H1 (cell line): ENCODE data around the gene TOMM40. TPM values are rescaled to one million over a fixed set of nuclear protein-coding genes. Genes with fewer than 3 reads are reported as not detected.
"Not testable (repeated sequence)": the region's sequence is repeated elsewhere in the genome, so short reads cannot be mapped to it uniquely, and the experiment has no call there.

Source experiments
- CTCF ChIA-PET: fragments of 300-600 bp; sonication (Branson Sonifier 250); formaldehyde crosslinking; loops from one replicate; lab custom pipeline; 2021; ENCODE audit not compliant: partially characterized antibody; lab: Charles Lee
- POLR2A ChIA-PET: fragments of 300-600 bp; sonication (Branson Sonifier 250); formaldehyde crosslinking; loops from one replicate; lab custom pipeline; 2021; ENCODE audit warnings: inconsistent platforms; ENCODE audit not compliant: partially characterized antibody; lab: Charles Lee
- DNase-seq, 2 experiments: peaks; one replicate each; pipeline versions ENCODE4 v3.0.0 to v3.0.0-alpha.2; 2010 to 2022; ENCODE audit warnings: low spot score in 2 of 2, low read depth in 1 of 2, mixed read lengths in 1 of 2
- FAIRE-seq: peaks from 2 replicates; lab custom pipeline; 2011; peaks lifted over from hg19 to GRCh38; lab: Jason Lieb, UNC
- H2AFZ ChIP-seq: 2 replicates; pipeline ENCODE4 v1.8.1; 2012; ENCODE audit warnings: low read length, inconsistent platforms
- H2AK5ac ChIP-seq: 2 replicates; pipeline ENCODE4 v1.6.1; 2013; ENCODE audit warnings: low read depth, low read length
- H2BK120ac ChIP-seq: replicated peaks from 2 replicates; pipeline ENCODE3; 2013; ENCODE audit warnings: low read depth, low read length, inconsistent platforms
- H2BK12ac ChIP-seq: 2 replicates; pipeline ENCODE4 v1.6.1; 2013; ENCODE audit warnings: low read depth, low read length
- H2BK15ac ChIP-seq: 2 replicates; pipeline ENCODE4 v1.6.1; 2013; ENCODE audit warnings: low read length
- H2BK20ac ChIP-seq: 2 replicates; pipeline ENCODE4 v1.6.1; 2013; ENCODE audit warnings: low read length
- H2BK5ac ChIP-seq: 2 replicates; pipeline ENCODE4 v1.6.1; 2013; ENCODE audit warnings: low read depth, low read length
- H3K14ac ChIP-seq: 2 replicates; pipeline ENCODE4 v1.6.1; 2013; ENCODE audit warnings: inconsistent platforms; ENCODE audit not compliant: insufficient read length
- H3K18ac ChIP-seq: 2 replicates; pipeline ENCODE4 v1.6.1; 2013; ENCODE audit warnings: low read length; ENCODE audit errors: extremely low read depth
- H3K23ac ChIP-seq: 2 replicates; pipeline ENCODE4 v1.6.1; 2013; ENCODE audit warnings: inconsistent platforms; ENCODE audit not compliant: insufficient read length
- H3K23me2 ChIP-seq: 2 replicates; pipeline ENCODE4 v1.6.1; 2013; ENCODE audit warnings: low read depth, low read length
- H3K27ac ChIP-seq: 2 replicates; pipeline ENCODE4 v1.6.1; 2011; ENCODE audit warnings: low read depth, low read length, inconsistent platforms
- H3K27me3 ChIP-seq, 4 experiments: replicated peaks in 1 of 4; 1 replicate in 1 of 4; 2 replicates in 3 of 4; pipeline versions ENCODE4 v1.6.1 to v1.8.1; 2011 to 2013; ENCODE audit warnings: low read length in 3 of 4, mild to moderate bottlenecking in 3 of 4, inconsistent platforms in 2 of 4, mixed read lengths in 2 of 4, moderate library complexity in 1 of 4; ENCODE audit not compliant: control insufficient read depth in 3 of 4, insufficient read depth in 3 of 4; ENCODE audit errors: extremely low read depth in 1 of 4
- H3K36me3 ChIP-seq, 4 experiments: 2 replicates each; pipeline versions ENCODE4 v1.6.1 to v1.8.1; 2011 to 2013; ENCODE audit warnings: mild to moderate bottlenecking in 4 of 4, low read length in 3 of 4, moderate library complexity in 2 of 4, control low read depth in 1 of 4, inconsistent platforms in 1 of 4; ENCODE audit not compliant: insufficient read depth in 4 of 4, control insufficient read depth in 2 of 4
- H3K4ac ChIP-seq: replicated peaks from 2 replicates; pipeline ENCODE3; 2013; ENCODE audit warnings: low read length, low read depth, mixed read lengths, inconsistent platforms; ENCODE audit not compliant: insufficient read length
- H3K4me1 ChIP-seq, 4 experiments: replicated peaks in 1 of 4; 1 replicate in 1 of 4; 2 replicates in 3 of 4; pipeline versions ENCODE4 v1.6.1 to v1.8.1; 2011 to 2013; ENCODE audit warnings: low read length in 3 of 4, inconsistent platforms in 2 of 4, mixed read lengths in 1 of 4; ENCODE audit not compliant: insufficient read depth in 4 of 4, control insufficient read depth in 3 of 4
- H3K4me2 ChIP-seq, 2 experiments: 2 replicates each; pipeline versions ENCODE4 v1.6.1 to v1.8.1; 2011 to 2013; ENCODE audit warnings: low read depth in 2 of 2, low read length in 2 of 2, control low read depth in 1 of 2, inconsistent platforms in 1 of 2, mild to moderate bottlenecking in 1 of 2; ENCODE audit not compliant: insufficient read depth in 1 of 2
- H3K4me3 ChIP-seq, 4 experiments: fragments of 200-600, 300-600 bp in 1 of 4; sonication (generic), shearing (Covaris generic), sonication (Bioruptor Twin) in 1 of 4; 2 replicates each; pipeline versions ENCODE4 v1.5.1 to v1.8.1; 2011 to 2016; ENCODE audit warnings: low read length in 4 of 4, low read depth in 3 of 4, control low read depth in 2 of 4, inconsistent platforms in 2 of 4, mild to moderate bottlenecking in 2 of 4, mixed read lengths in 1 of 4, moderate library complexity in 1 of 4; ENCODE audit not compliant: insufficient read depth in 2 of 4; ENCODE audit errors: extremely low read depth in 1 of 4
- H3K56ac ChIP-seq: replicated peaks from 2 replicates; pipeline ENCODE3; 2013; ENCODE audit warnings: low read depth, mild to moderate bottlenecking, mixed read lengths, low read length, inconsistent platforms; ENCODE audit not compliant: insufficient read length
- H3K79me1 ChIP-seq: 2 replicates; pipeline ENCODE4 v1.6.1; 2013; ENCODE audit warnings: low read depth, low read length, control low read depth
- H3K79me2 ChIP-seq, 2 experiments: 2 replicates each; pipeline versions ENCODE4 v1.6.1 to v1.8.1; 2012 to 2013; ENCODE audit warnings: low read length in 2 of 2, mild to moderate bottlenecking in 2 of 2, inconsistent platforms in 1 of 2; ENCODE audit not compliant: insufficient read depth in 2 of 2, control insufficient read depth in 1 of 2
- H3K9ac ChIP-seq, 4 experiments: replicated peaks in 1 of 4; 1 replicate in 1 of 4; 2 replicates in 3 of 4; pipeline versions ENCODE4 v1.6.1 to v1.8.1; 2011 to 2013; ENCODE audit warnings: low read depth in 3 of 4, low read length in 3 of 4, control low read depth in 2 of 4, mild to moderate bottlenecking in 2 of 4, moderate library complexity in 2 of 4, inconsistent platforms in 1 of 4; ENCODE audit errors: extremely low read depth in 1 of 4
- H3K9me3 ChIP-seq, 2 experiments: 2 replicates each; pipeline versions ENCODE4 v1.6.1 to v1.8.1; 2012 to 2013; ENCODE audit warnings: mild to moderate bottlenecking in 2 of 2, moderate library complexity in 2 of 2, control low read depth in 1 of 2, inconsistent platforms in 1 of 2, low read depth in 1 of 2, low read length in 1 of 2, mixed read lengths in 1 of 2; ENCODE audit not compliant: insufficient read depth in 2 of 2
- H4K20me1 ChIP-seq, 2 experiments: replicated peaks in 1 of 2; 2 replicates each; pipeline versions ENCODE3 to v1.8.1; 2011 to 2013; ENCODE audit warnings: inconsistent platforms in 2 of 2, low read length in 2 of 2, mild to moderate bottlenecking in 1 of 2; ENCODE audit not compliant: insufficient read depth in 2 of 2, control insufficient read depth in 1 of 2
- H4K5ac ChIP-seq: 2 replicates; pipeline ENCODE4 v1.6.1; 2013; ENCODE audit warnings: low read length, low read depth, mixed read lengths, inconsistent platforms; ENCODE audit not compliant: insufficient read length
- H4K8ac ChIP-seq: 2 replicates; pipeline ENCODE4 v1.8.0; 2013; ENCODE audit warnings: mild to moderate bottlenecking, moderate library complexity, low read length, inconsistent platforms; ENCODE audit not compliant: insufficient read depth; ENCODE audit errors: extremely low read depth
- H4K91ac ChIP-seq: replicated peaks from 2 replicates; pipeline ENCODE3; 2013; ENCODE audit warnings: low read length, mixed read lengths, inconsistent platforms; ENCODE audit not compliant: insufficient read length
- WGBS, 2 experiments: shearing (Covaris generic) in 1 of 2; methylation state at CpG; one replicate each; pipeline versions ENCODE4 v1.1.6 to v1.1.7; 2013 to 2015; ENCODE audit warnings: low lambda C conversion rate in 2 of 2, mixed read lengths in 2 of 2, inconsistent platforms in 1 of 2, low coverage in 1 of 2, missing lambda C conversion rate in 1 of 2; ENCODE audit not compliant: insufficient replicate concordance in 2 of 2, insufficient coverage in 1 of 2, insufficient read length in 1 of 2; ENCODE audit errors: extremely low coverage in 1 of 2, missing lambda C conversion rate in 1 of 2; 5-methylcytosine and 5-hydroxymethylcytosine counted together
- polyA plus RNA-seq, 7 experiments: library from polyadenylated mRNA; depleted of rRNA in 3 of 7; stranded (reverse) in 5 of 7; unstranded in 2 of 7; fragments of >200 nt in 5 of 7; fragments of 200-250 nt in 2 of 7; gene quantifications; 1 replicate in 5 of 7; 2 replicates in 1 of 7; 4 replicates in 1 of 7; pipeline versions ENCODE4 v1.2.1 to v1.2.3, GENCODE V29; 2011 to 2013; ENCODE audit warnings: missing spikeins in 2 of 7, mixed read lengths in 2 of 7
- total RNA-seq: library from RNA; stranded (reverse); fragmentation: NEBNext Ultra II Directional; extraction: Animal tissue kit (Norgen Biotek cat#: 25700); gene quantifications from 2 replicates; pipeline ENCODE4 v1.2.1, GENCODE V29; 2021

TOMM40 gene
- total and polyA plus RNA-seq, 2 of the 8 experiments (the other 6 are each of a cell fraction or from before 2014, with no cell fraction given): 154 to 179 TPM

- H2BK20ac ChIP-seq, H3K9me3 ChIP-seq, H2BK120ac ChIP-seq, H3K56ac ChIP-seq, H2BK5ac ChIP-seq, H3K9ac ChIP-seq, H3K18ac ChIP-seq, H3K4me3 ChIP-seq, H3K4me2 ChIP-seq, H3K23me2 ChIP-seq, H4K91ac ChIP-seq, H3K79me2 ChIP-seq, H2AFZ ChIP-seq, H4K8ac ChIP-seq, H4K5ac ChIP-seq, DNase-seq, H2BK15ac ChIP-seq, H3K14ac ChIP-seq, H2BK12ac ChIP-seq, H3K4ac ChIP-seq, H3K27ac ChIP-seq, H2AK5ac ChIP-seq, H3K23ac ChIP-seq, H3K27me3 ChIP-seq, H3K79me1 ChIP-seq, FAIRE-seq: not testable (repeated sequence)
- peaks cover 0 to 13% of the 10 kb centered on the region in 2 experiments for H4K20me1 ChIP-seq
- POLR2A ChIA-PET: interaction anchor here (1.4 to 12.3 kb wide), 3 partner anchors 14 to 36 kb away, joined by 3 to 247 read pairs (median 4); partner anchors contain the start of gene TOMM40
- peaks cover 4 to 17% (median 7%) of the 10 kb centered on the region in 4 experiments for H3K4me1 ChIP-seq
- H3K36me3 ChIP-seq: peaks cover 9 to 24% (median 18%) of the 10 kb centered on the region in 4 experiments; a peak in 7 of 8 replicates
- CTCF ChIA-PET: interaction anchor here (1.1 to 15.2 kb wide), 7 partner anchors 8 to 55 kb away, joined by 3 to 201 read pairs (median 5); partner anchors contain the start of genes APOC2 and CLPTM1
- 96% methylated on average over 6 of the region's 6 CpGs; no CpG with 5 or more reads in 1 of the 2 experiments for WGBS, 2 experiments
Measured at GRCh38 chr19:44911896-44912295, 20.8 kb downstream of the TOMM40 start.
